ENCODE results near the gene SNRNP200.

- TF ChIP-seq EZH2phosphoT487 (IDR thresholded peaks at IDR 0.05; ENCODE audit: low read length), result no peak
- TF ChIP-seq CTCF (IDR thresholded peaks at IDR 0.05; ENCODE audit: low read length), result no peak
Measured at GRCh38 chr2:96305979-96306308, 598 bp upstream of the SNRNP200 start.
